Measurements from ENCODE around the gene NPSR1. TPM values are rescaled to one million over a fixed set of nuclear protein-coding genes. Genes with fewer than 3 reads are reported as not detected.

The NPSR1 gene
- total RNA-seq, 1 donor from 2014 or later = not detected

GRCh38 chr7:34720289-34720688 is 62.3 kb downstream of the NPSR1 start:
- Histone ChIP-seq H3K27me3 (no peaks in the 10 kb centered on the region), H3K4me3 (no peak overlapping the region), H3K4me1 (no peaks in the 10 kb centered on the region), H3K36me3 (no peaks in the 10 kb centered on the region), H3K9me3 (no peaks in the 10 kb centered on the region), H3K27ac (no peak overlapping the region)
- no peak for TF ChIP-seq CTCF (IDR thresholded peaks at IDR 0.05)
- intact Hi-C loops (cut with DNase I) = no loop called here
- DNase-seq (ENCODE audit: low spot score in 2 of 2) = no peak

GRCh38 chr7:34723338-34723737 is 65.3 kb downstream of the NPSR1 start:
- H3K9me3 ChIP-seq = no peaks in the 10 kb centered on the region
- no peak for TF ChIP-seq CTCF (IDR thresholded peaks at IDR 0.05)
- intact Hi-C loops (cut with DNase I) = no loop called here
- no peak overlapping the region for H3K27ac ChIP-seq
- no peak overlapping the region for H3K4me3 ChIP-seq
- DNase-seq (ENCODE audit: low spot score in 2 of 2) = no peak
- no peaks in the 10 kb centered on the region for H3K4me1 ChIP-seq
- no peaks in the 10 kb centered on the region for H3K36me3 ChIP-seq
- no peaks in the 10 kb centered on the region for H3K27me3 ChIP-seq

GRCh38 chr7:34723866-34724490 is 66.0 kb downstream of the NPSR1 start:
- Histone ChIP-seq H3K9me3 (no peaks in the 10 kb centered on the region), H3K4me3 (no peak overlapping the region)
- intact Hi-C loops (cut with DNase I) = no loop called here

GRCh38 chr7:34726221-34726620 is 68.2 kb downstream of the NPSR1 start:
- Histone ChIP-seq H3K27ac (no peak overlapping the region), H3K9me3 (no peaks in the 10 kb centered on the region), H3K27me3 (no peaks in the 10 kb centered on the region), H3K4me3 (no peak overlapping the region), H3K4me1 (no peaks in the 10 kb centered on the region), H3K36me3 (no peaks in the 10 kb centered on the region)
- TF ChIP-seq CTCF (IDR thresholded peaks at IDR 0.05) = no peak
- DNase-seq (ENCODE audit: low spot score in 2 of 2) = no peak
- intact Hi-C loops (cut with DNase I) = no loop called here

More at GRCh38 chr7:34723866-34724490, 66.0 kb downstream of the NPSR1 start:
- Histone ChIP-seq H3K27me3 (no peaks in the 10 kb centered on the region), H3K4me1 (no peaks in the 10 kb centered on the region), H3K36me3 (no peaks in the 10 kb centered on the region), H3K27ac (no peak overlapping the region)
- TF ChIP-seq CTCF (IDR thresholded peaks at IDR 0.05) = no peak
- DNase-seq (ENCODE audit: low spot score in 2 of 2) = no peak

DNA sequence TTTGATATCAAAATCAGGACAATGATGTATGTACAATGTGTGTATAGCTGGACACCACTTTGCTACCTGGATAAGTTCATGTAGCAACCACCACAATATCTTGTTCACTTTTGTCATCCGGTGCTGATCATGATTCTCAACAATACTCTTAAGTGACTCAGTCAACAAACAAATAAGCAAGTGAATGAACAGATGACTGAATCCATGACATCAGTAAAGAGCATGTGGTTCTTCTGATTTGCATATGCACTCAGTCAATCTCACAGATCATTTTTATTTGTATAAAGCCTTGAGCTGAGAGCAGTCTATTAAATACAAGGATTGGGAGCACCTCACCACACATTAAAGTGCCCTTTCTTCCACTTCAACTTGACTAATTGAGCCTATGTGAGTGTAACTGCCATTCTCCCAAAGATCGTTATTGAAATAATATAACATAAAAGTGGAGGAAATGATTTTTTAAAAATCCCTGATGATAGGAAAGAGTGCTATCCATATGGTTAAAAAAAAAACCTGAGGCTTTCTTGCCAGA is 69.5 kb downstream of the NPSR1 start:
- intact Hi-C loops (cut with DNase I) = no loop called here
- no peak for TF ChIP-seq CTCF (IDR thresholded peaks at IDR 0.05)

More for the DNA sequence above, 69.5 kb downstream of the NPSR1 start:
- no peaks in the 10 kb centered on the region for H3K27me3 ChIP-seq
- H3K4me3 ChIP-seq = no peak overlapping the region
- no peaks in the 10 kb centered on the region for H3K9me3 ChIP-seq
- no peak overlapping the region for H3K27ac ChIP-seq
- DNase-seq (ENCODE audit: low spot score in 2 of 2) = no peak
- no peaks in the 10 kb centered on the region for H3K36me3 ChIP-seq
- no peaks in the 10 kb centered on the region for H3K4me1 ChIP-seq
